Upper lobe of left lung (tissue), 4 donors: Measurements from ENCODE around the gene TPMT.

Source experiments
- CTCF ChIP-seq, 6 experiments: fragments of 450-650 bp in 4 of 6; fragments of 200-600 bp in 2 of 6; sonication (generic) in 2 of 6; IDR thresholded peaks; one replicate each; pipeline ENCODE4 v1.5.1; 2016 to 2019; ENCODE audit warnings: antibody characterized with exemption in 6 of 6
- POLR2A ChIP-seq, 4 donors: fragments of 450-650 bp; IDR thresholded peaks; one replicate each; pipeline ENCODE4 v1.5.1; 2016 to 2017; ENCODE audit warnings: antibody characterized with exemption in 4 of 4, mild to moderate bottlenecking in 2 of 4

- TF ChIP-seq POLR2A (IDR thresholded peaks at IDR 0.05) (no peak), CTCF (IDR thresholded peaks at IDR 0.05) (no peak)
Observed at GRCh38 chr6:18078866-18079265, 76.0 kb downstream of the TPMT start.
